Measurements from ENCODE around the gene SOWAHA.

The SOWAHA gene

GRCh38 chr5:132773601-132774355, 39.3 kb upstream of the SOWAHA start:
- no peak for TF ChIP-seq CTCF (IDR thresholded peaks at IDR 0.05; ENCODE audit: insufficient read depth, low read depth, low read length, missing control alignments)
- DNase-seq (ENCODE audit: low read depth): no peak
- H3K4me3 ChIP-seq (ENCODE audit: low read depth, low read length): no peak overlapping the region

GRCh38 chr5:132774406-132774805, 38.7 kb upstream of the SOWAHA start:
- no peak for DNase-seq (ENCODE audit: low read depth)
- no peak for TF ChIP-seq CTCF (IDR thresholded peaks at IDR 0.05; ENCODE audit: insufficient read depth, low read depth, low read length, missing control alignments)
- no peak overlapping the region for H3K4me3 ChIP-seq (ENCODE audit: low read depth, low read length)

- no peak overlapping the region for H3K4me3 ChIP-seq (ENCODE audit: low read depth, low read length)
- no peak for TF ChIP-seq CTCF (IDR thresholded peaks at IDR 0.05; ENCODE audit: insufficient read depth, low read depth, low read length, missing control alignments)
- no peak for DNase-seq (ENCODE audit: low read depth)
Observed at GRCh38 chr5:132774896-132775295, 38.2 kb upstream of the SOWAHA start.

- no peak for TF ChIP-seq CTCF (IDR thresholded peaks at IDR 0.05; ENCODE audit: insufficient read depth, low read depth, low read length, missing control alignments)
- H3K4me3 ChIP-seq (ENCODE audit: low read depth, low read length): no peak overlapping the region
- no peak for DNase-seq (ENCODE audit: low read depth)
Observed at GRCh38 chr5:132775476-132775961, 37.6 kb upstream of the SOWAHA start.

GRCh38 chr5:132776131-132776937, 36.8 kb upstream of the SOWAHA start:
- no peak for DNase-seq (ENCODE audit: low read depth)
- H3K4me3 ChIP-seq (ENCODE audit: low read depth, low read length): peak overlapping the region; percentile 60
- no peak for TF ChIP-seq CTCF (IDR thresholded peaks at IDR 0.05; ENCODE audit: insufficient read depth, low read depth, low read length, missing control alignments)

- peak overlapping the region; percentile 60 for H3K4me3 ChIP-seq (ENCODE audit: low read depth, low read length)
- DNase-seq (ENCODE audit: low read depth): no peak
- TF ChIP-seq CTCF (IDR thresholded peaks at IDR 0.05; ENCODE audit: insufficient read depth, low read depth, low read length, missing control alignments): no peak
Observed at GRCh38 chr5:132776938-132777208, 36.2 kb upstream of the SOWAHA start.
